ENCODE measurements around the gene ZFX.

Gene ZFX

DNA sequence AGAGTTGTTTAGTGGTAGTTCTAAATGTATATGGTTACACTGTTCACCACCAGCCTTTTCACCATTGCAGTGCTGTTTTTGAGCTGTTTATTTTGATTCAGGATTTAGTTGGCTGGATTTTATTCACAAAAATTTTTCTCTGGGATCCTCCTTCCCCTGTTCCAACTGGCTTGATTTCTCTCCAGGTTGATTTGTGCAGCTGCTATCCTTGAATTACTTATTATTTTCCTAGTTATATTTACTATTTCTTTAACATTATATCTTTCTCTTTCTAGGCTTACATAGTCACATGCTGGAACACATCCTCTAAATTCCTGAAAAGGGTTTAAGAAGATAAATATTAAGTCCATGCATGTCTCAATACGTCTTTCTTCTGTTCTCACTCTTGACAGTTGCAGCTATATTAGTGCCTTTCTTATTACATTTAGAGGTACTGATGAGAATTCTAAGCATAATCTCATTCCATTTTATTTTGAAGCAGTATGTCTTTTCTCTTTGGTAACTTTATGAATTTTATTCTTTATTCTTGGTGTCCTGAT lies 82.2 kb downstream of the ZFX start:
- DNase-seq (ENCODE audit: low read depth in 1 of 2, low spot score in 1 of 2): no peak
- Histone ChIP-seq H3K4me3 (replicated peaks; ENCODE audit: insufficient read depth, low read length) (no peak overlapping the region), H3K27ac (replicated peaks) (no peak overlapping the region), H3K27me3 (ENCODE audit: insufficient read depth, poor library complexity, severe bottlenecking) (no peaks in the 10 kb centered on the region)
- TF ChIP-seq POLR2AphosphoS5 (IDR thresholded peaks at IDR 0.05; ENCODE audit: low read depth) (no peak), REST (IDR thresholded peaks at IDR 0.05; ENCODE audit: insufficient replicate concordance, low read depth) (no peak), GABPA (IDR thresholded peaks at IDR 0.05; ENCODE audit: low read depth) (no peak), SPI1 (IDR thresholded peaks at IDR 0.05; ENCODE audit: borderline replicate concordance, low read depth) (no peak), CTCF (IDR thresholded peaks at IDR 0.05; ENCODE audit: insufficient read depth, low read length) (no peak)

DNA sequence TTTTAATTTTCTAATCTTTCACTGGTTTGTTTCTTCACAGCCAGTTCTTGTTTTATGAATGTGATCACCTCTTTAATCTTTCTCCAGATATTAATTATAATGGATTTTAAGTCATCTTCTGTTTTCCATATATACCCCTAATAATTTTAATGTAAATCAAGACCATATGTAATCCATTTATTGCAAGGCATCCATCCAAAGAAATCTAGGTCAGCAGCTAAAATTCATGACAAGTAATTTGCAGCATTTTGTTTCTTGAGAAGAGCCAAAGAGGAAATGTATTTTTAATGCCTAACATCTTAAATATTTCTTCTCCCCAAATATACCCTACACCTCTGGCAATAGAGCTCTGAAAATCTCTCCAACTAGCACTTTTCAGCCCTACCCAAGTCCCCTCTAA lies 83.3 kb downstream of the ZFX start:
- TF ChIP-seq GABPA (IDR thresholded peaks at IDR 0.05; ENCODE audit: low read depth): no peak
- no peak for TF ChIP-seq REST (IDR thresholded peaks at IDR 0.05; ENCODE audit: insufficient replicate concordance, low read depth)
- TF ChIP-seq SPI1 (IDR thresholded peaks at IDR 0.05; ENCODE audit: borderline replicate concordance, low read depth): no peak
- TF ChIP-seq CTCF (IDR thresholded peaks at IDR 0.05; ENCODE audit: insufficient read depth, low read length): no peak
- no peak for TF ChIP-seq POLR2AphosphoS5 (IDR thresholded peaks at IDR 0.05; ENCODE audit: low read depth)
- Histone ChIP-seq H3K27me3 (ENCODE audit: insufficient read depth, poor library complexity, severe bottlenecking) (no peaks in the 10 kb centered on the region), H3K4me3 (replicated peaks; ENCODE audit: insufficient read depth, low read length) (no peak overlapping the region), H3K27ac (replicated peaks) (no peak overlapping the region)
- no peak for DNase-seq (ENCODE audit: low read depth in 1 of 2, low spot score in 1 of 2)

- DNase-seq (ENCODE audit: low read depth in 1 of 2, low spot score in 1 of 2): no peak
- Histone ChIP-seq H3K27me3 (ENCODE audit: insufficient read depth, poor library complexity, severe bottlenecking) (no peaks in the 10 kb centered on the region), H3K27ac (replicated peaks) (no peak overlapping the region), H3K4me3 (replicated peaks; ENCODE audit: insufficient read depth, low read length) (no peak overlapping the region)
- TF ChIP-seq REST (IDR thresholded peaks at IDR 0.05; ENCODE audit: insufficient replicate concordance, low read depth) (no peak), SPI1 (IDR thresholded peaks at IDR 0.05; ENCODE audit: borderline replicate concordance, low read depth) (no peak), GABPA (IDR thresholded peaks at IDR 0.05; ENCODE audit: low read depth) (no peak), POLR2AphosphoS5 (IDR thresholded peaks at IDR 0.05; ENCODE audit: low read depth) (no peak), CTCF (IDR thresholded peaks at IDR 0.05; ENCODE audit: insufficient read depth, low read length) (no peak)
Measured at GRCh38 chrX:24235084-24235710, 85.7 kb downstream of the ZFX start.

Measured in HL-60 (cell line).